Measurements from ENCODE around the gene GNLY.

The GNLY gene

DNA sequence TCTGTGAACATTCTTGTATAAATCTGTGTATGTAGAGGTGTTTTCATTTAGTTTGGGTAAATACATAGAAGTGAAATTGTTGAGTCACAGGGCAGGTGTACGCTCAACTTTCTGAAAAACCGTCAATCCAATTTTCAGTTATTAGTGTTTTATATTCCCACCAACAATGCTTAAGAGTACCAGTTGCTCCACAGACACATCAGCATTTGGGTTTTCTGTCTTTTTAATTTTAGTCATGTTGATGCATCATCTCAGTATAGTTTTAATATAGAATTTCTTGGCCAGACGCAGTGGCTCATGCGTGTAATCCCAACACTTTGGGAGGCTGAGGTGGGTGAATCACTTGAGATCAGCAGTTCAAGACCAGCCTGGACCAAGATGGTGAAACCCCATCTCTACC is 3.2 kb upstream of the GNLY start:
- no peak for DNase-seq

DNA sequence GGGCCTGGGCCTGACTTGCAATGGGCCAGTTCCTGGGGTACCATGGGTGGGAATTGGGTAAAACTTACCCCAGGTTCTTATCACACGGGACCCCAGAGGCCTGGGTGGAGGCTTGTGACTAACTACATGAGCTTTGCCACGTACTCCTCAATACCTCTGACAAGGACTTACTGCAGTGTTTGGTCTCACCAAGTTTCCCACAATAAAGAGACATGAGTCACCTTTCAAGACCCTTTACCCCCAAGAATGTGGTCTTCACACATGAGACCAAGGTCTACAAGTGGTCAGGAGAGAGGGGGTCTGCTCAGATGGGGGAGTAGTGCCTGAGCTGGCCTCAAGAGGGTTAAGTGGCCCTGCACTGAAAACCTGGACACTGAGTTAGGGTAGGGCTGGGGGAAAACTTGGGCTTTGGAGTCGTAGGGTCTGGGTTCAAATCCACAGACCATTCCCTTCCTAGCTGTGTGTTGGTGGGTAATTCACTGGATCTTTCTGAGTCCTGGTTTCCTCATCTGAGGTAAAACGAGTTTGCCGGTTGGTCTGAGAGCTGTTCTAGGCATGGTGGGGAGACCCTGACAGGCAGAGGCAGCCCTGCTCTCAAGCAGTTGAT is 2.0 kb upstream of the GNLY start:
- DNase-seq: no peak

DNA sequence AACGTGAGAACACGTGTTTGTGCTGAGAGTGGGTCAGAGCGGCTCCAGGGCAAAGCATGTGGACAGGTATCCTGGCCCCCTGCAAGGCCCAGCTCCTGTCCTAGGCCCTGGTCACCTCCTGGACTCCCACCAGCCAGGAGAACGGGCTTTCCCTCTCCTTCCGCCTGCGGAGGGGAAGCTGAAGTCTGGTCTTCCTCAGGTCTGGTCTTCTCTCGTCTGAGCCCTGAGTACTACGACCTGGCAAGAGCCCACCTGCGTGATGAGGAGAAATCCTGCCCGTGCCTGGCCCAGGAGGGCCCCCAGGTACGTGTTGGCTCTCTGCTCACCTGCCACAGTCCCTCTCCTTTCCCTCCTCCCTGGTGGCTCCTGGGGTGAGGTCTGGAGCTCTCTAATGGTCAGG is 963 bp downstream of the GNLY start:
- no peak for DNase-seq

DNA sequence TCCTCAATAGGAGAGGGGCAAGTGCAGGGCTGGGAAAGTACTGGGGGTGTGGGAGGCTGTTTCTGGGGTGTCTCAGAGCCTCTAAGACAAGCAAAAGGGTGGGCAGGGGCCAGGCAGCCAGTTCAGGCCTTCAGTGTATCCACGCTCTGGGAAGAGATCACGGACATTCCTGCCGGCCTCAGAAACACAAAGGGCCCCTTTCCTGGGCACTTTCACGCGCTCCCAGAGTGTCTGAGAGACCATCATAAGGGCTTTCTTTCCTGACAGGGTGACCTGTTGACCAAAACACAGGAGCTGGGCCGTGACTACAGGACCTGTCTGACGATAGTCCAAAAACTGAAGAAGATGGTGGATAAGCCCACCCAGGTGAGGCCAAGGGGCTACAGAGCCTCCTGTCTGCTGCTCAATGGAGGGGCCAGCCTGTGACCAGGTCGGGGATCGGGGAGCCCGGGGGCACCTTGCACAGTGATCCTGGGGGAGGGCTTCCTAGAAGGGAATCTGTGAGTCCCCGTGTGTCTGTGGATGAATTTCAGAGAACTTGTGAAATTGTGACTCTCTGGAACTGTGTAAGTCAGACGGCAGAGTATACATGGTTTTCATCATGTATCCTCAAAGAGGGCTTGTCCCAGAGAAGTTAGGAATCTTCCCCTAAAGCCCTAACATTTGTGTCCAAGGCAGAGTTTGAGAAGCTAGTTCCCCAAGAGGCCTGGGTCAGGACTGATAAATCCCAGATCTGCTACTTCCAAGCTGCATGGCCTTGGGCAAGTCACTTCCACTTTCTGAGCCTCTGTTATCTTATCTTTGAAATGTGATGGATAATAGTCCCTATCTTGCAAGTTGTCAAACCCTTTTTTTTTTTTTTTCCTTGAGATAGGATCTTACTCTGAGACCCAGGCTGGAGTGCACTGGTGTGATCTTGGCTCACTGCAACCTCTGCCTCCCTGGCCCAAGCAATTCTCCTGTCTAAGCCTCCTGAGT is 1.8 kb downstream of the GNLY start:
- DNase-seq: no peak

DNA sequence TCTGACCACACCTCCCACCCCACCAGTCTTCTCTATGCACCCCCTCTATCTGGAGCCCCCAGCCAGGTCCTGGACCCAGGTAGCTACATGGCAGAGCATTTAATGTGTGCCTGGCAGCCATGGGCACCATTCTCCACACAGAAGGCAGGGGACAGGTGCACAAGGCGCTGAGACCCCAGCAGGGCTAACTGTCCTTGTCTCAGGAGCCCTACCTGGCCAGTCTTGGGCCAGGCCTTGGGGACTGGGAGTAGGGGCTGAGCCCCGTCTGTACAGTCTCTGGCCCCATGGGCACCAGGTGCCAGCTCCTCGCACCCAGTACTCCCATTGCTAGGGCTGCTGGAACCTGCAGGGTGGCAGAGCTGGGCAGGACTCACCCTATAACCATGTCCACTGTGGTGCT is 2.9 kb downstream of the GNLY start:
- DNase-seq: no peak

DNA sequence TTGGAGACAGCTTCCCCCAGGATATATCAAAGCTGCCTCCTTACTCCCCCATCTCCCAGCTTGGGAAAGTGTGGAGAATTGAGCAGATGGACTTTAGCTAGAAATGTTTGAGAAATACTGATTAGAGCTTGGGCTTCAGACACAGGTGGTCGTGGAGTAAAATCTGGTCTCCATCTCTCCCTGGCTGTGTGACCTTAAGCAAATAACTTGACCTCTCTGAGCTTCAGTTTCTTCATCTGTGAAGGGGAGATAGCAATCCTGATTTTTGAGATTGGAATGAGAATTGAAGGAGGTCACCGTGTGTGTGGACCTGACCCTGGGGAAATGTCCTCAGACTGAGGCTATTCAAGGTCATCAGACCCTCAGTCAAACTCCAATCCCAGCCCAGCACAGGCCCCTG is 3.6 kb downstream of the GNLY start:
- no peak for DNase-seq

DNA sequence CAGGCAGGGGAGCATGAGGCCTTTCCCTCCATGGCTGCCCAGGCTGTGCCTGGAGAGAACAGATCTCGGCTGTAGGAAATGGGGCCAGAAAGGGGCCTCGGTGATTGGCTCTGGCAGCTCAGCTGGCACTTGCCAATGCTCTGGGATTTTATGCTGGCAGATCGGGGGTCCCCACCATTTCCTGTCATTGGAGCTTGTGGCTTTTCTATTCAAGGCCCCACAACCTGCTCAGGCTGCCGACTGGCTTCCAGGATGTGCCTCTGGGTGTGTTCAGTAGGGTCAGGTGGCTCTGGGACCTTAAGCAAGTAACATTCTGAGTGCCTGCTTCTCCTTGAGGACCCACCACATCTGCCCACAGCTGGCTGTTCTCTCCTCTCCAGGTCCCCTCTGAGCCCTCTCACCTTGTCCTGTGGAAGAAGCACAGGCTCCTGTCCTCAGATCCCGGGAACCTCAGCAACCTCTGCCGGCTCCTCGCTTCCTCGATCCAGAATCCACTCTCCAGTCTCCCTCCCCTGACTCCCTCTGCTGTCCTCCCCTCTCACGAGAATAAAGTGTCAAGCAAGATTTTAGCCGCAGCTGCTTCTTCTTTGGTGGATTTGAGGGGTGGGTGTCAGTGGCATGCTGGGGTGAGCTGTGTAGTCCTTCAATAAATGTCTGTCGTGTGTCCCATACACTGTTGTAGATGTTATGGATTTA is 4.2 kb downstream of the GNLY start:
- DNase-seq: no peak

DNA sequence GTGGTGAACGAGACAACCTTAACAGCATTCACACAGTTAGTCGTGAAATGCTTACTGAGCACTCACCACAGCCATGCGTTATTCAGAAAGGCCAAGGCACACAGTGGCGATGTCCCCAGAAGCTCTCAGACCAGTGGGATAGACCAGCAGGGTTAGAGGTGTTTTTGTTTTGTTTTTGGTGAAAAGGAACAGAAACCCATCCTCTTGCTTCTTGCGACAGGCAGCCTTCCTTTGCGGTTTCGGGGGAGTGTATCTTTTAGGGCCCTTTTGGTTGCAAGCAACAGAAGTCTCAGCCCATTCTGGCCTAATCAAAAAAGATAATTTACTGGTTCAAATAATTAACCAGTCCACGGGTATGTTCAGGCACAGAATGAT is 4.7 kb downstream of the GNLY start:
- no peak for DNase-seq

DNA sequence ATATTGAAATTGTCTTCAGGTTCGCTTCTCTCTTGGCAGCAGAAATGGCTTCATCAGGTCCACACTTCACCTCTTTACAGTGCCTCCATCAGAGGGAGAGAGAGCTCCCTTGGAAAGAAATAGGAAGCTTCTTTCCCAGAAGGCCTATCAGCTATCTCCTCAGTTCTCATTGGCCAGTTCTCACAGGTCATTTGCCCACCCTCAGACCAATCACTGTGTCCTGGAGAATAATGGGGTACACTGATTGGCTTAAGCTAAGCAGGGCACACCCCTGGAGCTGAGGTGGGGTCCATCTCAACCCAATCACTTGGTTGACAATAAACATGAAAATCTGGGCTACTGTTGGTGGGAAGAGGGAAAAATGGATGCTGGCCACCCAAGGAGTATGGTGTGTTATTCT is 5.2 kb downstream of the GNLY start:
- DNase-seq: no peak

DNA sequence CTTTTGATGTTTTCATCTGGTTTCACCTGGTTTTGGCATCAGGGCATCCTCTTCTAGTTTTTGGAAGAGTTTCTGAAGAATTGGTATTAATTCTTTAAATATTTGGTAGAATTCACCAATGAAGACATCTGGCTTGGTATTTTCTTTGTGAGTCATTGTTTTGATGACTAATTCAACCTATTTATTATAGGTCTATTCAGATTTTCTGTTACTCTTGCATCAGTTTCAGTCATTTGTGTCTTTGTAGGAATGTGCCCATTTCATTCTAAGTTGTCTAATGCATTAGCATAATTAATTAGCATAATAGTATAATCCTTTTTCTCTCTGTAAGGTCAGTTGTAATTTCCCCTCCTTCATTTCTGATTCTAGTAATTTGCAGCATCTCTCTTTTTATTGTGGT is 8.0 kb downstream of the GNLY start:
- DNase-seq: no peak

DNA sequence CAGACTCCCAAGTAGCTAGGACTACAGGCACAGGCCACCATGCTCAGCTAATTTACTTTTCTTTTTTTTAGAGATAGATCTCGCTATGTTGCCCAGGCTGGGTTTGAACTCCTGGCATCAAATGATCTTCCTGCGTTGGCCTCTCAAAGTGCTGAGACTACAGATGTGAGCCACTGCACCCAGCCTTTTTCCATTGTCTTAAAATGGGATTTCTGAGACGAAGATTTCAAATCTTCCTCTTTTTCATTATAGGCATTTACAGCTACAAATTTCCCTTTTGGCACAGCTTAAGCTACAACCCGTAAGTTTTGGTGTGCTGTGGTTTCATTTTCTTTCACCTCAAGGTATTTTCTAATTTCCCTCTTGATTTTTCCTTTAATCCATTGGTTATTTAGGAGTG is 8.6 kb downstream of the GNLY start:
- no peak for DNase-seq

DNA sequence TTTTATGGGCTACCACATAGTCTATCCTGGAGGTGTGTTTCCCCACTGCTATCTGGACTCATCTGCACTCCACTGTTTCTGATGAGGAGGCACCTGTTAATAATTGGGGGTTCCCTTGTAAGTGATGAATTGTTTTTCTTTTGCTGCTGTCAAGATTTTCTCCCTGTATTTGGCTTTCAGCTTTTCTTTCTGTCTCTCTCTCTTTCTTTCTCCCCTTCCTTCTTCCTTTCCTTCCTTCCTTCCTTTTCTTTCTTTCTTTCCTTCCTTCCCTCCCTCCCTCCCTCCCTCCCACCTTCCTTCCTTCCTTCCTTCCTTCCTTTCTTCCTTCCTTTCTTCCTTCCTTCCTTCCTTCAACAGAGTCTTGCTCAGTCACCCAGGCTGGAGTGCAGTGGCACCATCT is 9.2 kb downstream of the GNLY start:
- DNase-seq: no peak

DNA sequence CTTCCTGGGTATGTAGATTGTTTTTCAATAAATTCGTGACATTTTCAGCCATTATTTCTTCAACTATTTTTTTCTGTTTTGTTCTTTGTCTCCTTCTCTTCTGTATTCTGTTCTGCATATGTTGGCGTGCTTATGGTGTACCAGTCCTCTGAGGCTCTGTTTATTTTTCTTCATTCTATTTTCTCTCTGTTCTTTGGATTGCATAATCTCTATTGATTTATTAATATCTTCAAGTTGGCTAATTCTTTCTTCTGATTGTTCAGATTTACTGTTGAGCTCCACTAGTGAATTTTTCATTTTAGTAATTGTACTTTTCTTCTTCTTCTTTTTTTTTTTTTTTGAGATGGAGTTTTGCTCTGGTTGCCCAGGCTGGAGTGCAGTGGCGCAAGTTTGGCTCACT is 9.9 kb downstream of the GNLY start:
- no peak for DNase-seq

DNA sequence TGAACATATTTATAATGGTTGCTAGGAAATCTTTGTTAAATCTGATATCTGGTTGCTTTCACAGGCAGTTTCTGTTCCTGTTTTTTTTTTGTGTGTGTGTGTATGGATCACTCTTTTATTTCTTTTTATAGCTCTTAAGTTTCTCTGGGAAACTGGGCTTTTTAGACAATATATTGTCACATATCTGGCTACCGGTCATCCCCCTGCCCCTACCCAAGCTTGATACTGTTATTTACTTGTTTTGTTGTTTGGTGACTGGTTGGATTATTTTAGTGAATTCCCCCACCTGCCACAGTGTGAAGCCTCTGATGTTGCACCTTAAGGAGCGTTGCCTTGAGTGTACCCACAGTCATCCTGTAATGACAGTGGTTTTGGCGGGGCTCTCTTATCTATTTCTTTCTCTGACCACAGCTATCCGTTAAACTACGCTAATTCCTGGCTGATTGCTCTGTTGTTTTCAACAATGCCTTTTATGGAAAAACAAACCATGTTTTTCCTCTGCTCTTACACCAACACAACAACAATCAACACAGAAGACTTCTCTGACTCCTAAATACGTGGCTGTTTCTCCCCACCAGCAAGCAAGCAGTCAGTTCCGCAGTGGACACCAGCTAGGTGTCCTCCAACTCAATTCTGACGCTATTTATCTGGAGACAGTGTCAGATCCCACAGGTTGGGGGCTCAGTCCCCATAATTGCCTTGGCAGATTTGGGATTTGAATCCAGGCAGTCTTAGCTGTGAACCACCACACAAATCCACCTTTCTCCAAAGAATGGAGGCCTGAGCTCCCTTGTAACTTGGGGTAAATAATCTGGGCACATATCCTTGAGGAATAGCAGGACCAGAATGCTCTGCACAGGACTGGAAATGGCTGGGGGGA is 10.9 kb downstream of the GNLY start:
- DNase-seq: no peak

DNA sequence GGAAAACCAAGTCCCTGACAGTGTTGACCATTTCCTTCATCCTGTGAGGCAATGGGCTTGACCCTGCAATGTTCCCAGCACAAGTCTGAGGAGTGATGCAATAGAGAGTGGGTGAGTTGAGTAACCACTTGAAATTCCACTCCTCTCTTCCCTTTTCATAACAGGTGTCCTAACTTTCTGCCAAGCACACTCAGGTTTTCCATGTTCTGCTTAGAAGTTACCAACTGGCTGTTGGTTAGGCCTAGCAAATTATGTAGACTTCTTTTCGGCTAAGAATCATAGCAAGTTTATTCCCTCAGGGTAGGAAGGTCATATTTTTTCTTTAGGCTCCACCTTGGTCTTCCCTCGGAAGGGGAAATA is 11.5 kb downstream of the GNLY start:
- no peak for DNase-seq

DNA sequence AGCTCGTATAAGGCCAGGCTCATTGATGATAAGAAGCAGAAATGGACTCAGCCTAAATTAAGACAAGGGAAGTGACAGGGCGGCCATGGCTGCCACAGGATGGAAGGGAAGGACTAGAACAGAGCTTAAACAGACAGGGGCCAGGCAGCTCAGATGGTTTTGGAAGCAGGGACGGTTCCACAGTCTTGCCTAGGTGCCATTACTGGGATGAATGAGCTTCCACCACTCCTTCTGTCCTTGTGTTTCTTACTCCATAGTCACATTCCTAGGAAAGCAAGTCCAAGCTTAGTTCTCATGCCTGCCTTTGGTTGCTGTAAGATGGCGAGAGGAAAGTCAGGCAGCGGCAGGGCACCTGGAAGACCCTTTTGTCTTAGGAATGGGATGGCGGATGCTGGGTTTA is 11.9 kb downstream of the GNLY start:
- no peak for DNase-seq

DNA sequence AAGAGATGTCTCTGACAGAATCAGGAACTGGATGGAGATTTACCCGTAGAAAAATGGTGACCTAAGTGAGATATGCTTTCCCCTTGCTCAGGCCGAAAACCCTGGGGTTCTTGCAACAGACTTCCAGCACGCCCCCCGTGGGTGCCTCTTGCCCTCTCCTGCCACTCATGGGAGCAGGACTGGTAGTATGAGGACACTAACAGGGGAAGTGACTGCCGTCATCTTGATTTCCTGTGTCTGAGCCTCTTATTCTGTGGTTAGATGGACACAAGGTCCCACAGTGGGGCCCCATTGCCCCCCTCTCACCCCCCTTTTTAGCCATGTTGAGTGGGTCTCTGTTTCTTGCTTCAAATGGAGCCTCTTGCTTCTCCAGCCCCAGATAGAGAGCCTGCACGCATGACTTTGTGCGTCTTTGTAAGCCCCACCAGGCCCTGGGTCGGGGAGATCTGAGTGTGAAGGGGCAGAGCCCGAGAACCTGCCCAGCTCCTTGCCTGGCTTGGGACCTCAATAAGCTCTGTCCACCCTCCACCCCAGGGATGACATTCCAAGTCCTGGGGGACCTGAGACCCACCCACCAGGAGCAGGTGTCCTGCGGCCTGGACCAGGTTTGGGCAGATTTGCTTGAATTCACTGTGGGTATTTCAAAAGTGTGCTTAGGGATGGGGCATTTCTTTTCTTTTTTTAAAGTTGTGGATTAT is 12.6 kb downstream of the GNLY start:
- DNase-seq: no peak

DNA sequence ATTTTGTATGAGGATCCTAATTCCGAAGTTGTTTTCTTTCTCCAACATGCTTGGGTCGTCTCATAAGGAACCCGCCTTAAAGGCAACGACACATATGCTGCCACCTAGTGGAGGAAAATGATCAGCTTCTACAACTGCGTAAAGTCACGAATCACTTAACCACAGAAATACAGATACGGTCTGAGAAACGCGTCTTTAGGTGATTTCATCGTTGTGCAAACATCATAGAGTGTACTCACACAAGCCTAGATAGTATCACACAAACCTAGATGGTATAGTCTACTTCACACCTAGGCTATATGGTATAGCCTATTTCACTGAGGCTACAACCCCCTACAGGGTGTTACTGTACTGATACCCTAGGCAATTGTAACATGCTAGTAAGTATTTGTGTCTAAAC is 13.1 kb downstream of the GNLY start:
- DNase-seq: peak; percentile 93

DNA sequence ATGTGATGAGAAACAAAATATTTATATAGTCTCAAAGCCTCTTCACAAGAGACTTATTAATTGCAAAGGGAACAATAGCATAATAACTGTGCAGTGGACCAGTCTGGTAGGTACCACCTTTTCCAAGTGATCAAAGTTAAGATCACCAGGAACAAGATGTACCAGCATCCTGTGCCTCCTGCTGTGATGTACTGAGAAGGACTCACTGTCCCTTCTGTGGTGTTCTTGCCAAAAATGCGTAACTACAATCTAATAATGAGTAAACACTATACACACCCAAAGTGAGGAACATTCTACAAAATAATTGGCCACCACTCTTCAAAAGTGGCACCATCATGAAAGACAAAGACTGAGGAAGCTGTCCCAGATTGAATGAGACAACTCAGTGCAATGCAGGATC is 14.5 kb downstream of the GNLY start:
- DNase-seq: no peak

DNA sequence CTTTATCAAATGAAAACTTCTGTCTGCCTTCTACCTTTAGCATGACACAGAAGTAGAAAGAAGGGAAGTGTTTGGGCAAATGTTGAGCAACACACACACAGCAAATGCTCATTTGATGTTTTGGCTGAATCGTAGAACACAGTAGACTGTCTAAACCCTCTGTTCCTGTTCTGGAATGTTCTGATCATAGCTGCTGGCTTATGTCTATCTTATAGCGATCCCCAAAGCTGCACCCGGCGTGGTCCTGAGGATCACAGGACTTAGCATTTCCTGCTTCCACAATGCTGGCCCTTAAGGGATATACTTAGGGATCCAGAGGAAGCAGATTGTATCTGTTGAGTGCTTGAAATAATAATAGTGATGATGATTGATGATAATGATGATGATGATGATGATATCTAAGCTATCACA is 15.2 kb downstream of the GNLY start:
- no peak for DNase-seq

DNA sequence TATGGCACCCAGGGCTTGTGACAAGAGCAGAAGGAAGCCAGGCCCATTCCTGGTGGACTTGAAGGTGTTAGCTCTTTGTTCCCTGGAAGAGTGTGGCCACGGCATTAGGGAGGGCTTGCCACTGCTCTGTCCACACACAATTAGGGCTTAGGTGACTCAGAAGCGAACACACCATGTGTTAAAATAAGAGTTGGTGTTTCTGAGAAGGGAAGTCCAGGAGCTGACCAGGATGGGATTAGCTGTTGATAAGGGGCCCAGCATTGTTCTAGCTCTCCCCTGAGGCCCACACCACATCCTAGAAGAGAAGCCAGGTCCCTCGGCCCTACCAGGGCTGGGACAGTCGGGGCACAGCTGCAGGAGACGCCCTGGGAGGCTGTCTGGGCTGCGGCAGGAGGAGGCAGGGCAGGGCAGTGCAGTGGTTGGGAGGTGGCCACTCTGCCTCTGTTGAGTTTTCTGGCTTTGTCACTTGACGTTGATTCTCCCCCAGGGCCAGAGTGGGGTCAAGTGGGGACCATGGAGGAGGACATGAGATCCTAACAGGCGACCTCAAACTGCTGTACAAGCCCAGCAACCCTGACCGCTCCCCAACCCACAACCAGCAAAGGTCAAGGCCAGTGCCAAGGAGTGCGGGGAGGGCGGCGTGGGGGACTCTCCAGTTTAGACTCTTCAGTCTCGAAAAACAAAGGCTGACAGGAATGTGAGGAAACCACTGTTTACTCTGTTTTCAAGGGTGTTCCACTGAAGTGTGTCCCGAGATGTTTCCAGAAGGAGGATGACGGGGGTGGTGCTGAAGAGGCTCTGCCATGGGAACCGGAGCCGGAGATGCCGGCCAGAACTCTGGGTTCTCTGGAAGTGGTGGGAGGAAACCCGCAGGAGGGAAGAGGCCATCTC is 16.8 kb downstream of the GNLY start:
- no peak for DNase-seq

Measured in eye (tissue), 1 donor.